CD4-positive, CD25-positive, alpha-beta regulatory T cell (primary cell): ENCODE results near the gene DTWD1. TPM values are rescaled to one million over a fixed set of nuclear protein-coding genes. Genes with fewer than 3 reads are reported as not detected.

Experiments used
- ATAC-seq, 2 donors: fragments of 150-1000 bp; cut with Tn5 transposase; one replicate each; pipeline ENCODE4 v1.10.0; 2021; ENCODE audit warnings: low read depth in 2 of 2, moderate number of reproducible peaks in 2 of 2, moderate library complexity in 1 of 2
- DNase-seq, 3 donors: peaks; one replicate each; pipeline versions ENCODE4 v3.0.0 to v3.0.0-alpha.2; 2012 to 2022; ENCODE audit warnings: mixed read lengths in 1 of 3
- H3K27ac ChIP-seq: one replicate; pipeline ENCODE4 v1.7.0; 2013; ENCODE audit warnings: mild to moderate bottlenecking, low read length; ENCODE audit not compliant: insufficient read depth, poor library complexity, severe bottlenecking
- H3K27me3 ChIP-seq: one replicate; pipeline ENCODE4 v1.7.0; 2013; ENCODE audit warnings: low read length; ENCODE audit not compliant: control insufficient read depth, insufficient read depth
- H3K36me3 ChIP-seq: one replicate; pipeline ENCODE4 v1.7.0; 2013; ENCODE audit warnings: mild to moderate bottlenecking, low read length, moderate library complexity; ENCODE audit not compliant: control insufficient read depth, insufficient read depth
- H3K4me1 ChIP-seq: 2 replicates; pipeline ENCODE4 v1.7.0; 2013; ENCODE audit warnings: mild to moderate bottlenecking, low read length; ENCODE audit not compliant: insufficient read depth, control insufficient read depth, poor library complexity, severe bottlenecking
- H3K4me3 ChIP-seq: one replicate; pipeline ENCODE4 v1.7.0; 2013; ENCODE audit warnings: low read depth, mild to moderate bottlenecking, low read length, moderate library complexity
- H3K9me3 ChIP-seq, 2 experiments: 1 replicate in 1 of 2; 2 replicates in 1 of 2; pipeline ENCODE4 v1.7.0; 2013; ENCODE audit warnings: low read length in 2 of 2, mild to moderate bottlenecking in 1 of 2, moderate library complexity in 1 of 2; ENCODE audit not compliant: control insufficient read depth in 2 of 2
- H3K27ac Mint-ChIP-seq, 3 donors: one replicate each; pipeline ENCODE4 v1.8.0; 2020 to 2022; ENCODE audit warnings: mild to moderate bottlenecking in 3 of 3, mixed read lengths in 3 of 3, moderate library complexity in 2 of 3
- H3K27me3 Mint-ChIP-seq: one replicate; pipeline ENCODE4 v1.8.0; 2022; ENCODE audit warnings: mild to moderate bottlenecking, mixed read lengths
- H3K36me3 Mint-ChIP-seq: one replicate; pipeline ENCODE4 v1.8.0; 2020; ENCODE audit warnings: mixed read lengths
- H3K4me1 Mint-ChIP-seq, 4 donors: one replicate each; pipeline ENCODE4 v1.8.0; 2020 to 2022; ENCODE audit warnings: mixed read lengths in 4 of 4, mild to moderate bottlenecking in 1 of 4
- H3K4me3 Mint-ChIP-seq, 4 donors: one replicate each; pipeline ENCODE4 v1.8.0; 2020 to 2022; ENCODE audit warnings: mild to moderate bottlenecking in 4 of 4, mixed read lengths in 4 of 4, moderate library complexity in 3 of 4
- H3K9me3 Mint-ChIP-seq, 7 donors: one replicate each; pipeline ENCODE4 v1.8.0; 2020 to 2022; ENCODE audit warnings: mixed read lengths in 7 of 7, mild to moderate bottlenecking in 3 of 7, moderate library complexity in 2 of 7
- polyA plus RNA-seq, 4 donors: library from polyadenylated mRNA; unstranded; fragments of 300-500 nt; fragmentation: Illumina TruSeq; gene quantifications; one replicate each; pipeline ENCODE4 v1.2.3, GENCODE V29; 2021
- total RNA-seq: library from RNA; stranded (reverse); gene quantifications from one replicate; pipeline ENCODE4 v1.2.3, GENCODE V29; 2022

Gene DTWD1
- total and polyA plus RNA-seq, 5 donors from 2014 or later: 11.2 to 23.9 (median 18.6) TPM

- Histone ChIP-seq H3K4me3 (no peak overlapping the region), H3K36me3 (peaks cover 21% of the 10 kb centered on the region), H3K4me1 (peaks cover 26% of the 10 kb centered on the region), H3K27me3 (no peaks in the 10 kb centered on the region), H3K9me3 (no peaks in the 10 kb centered on the region), H3K27ac (no peak overlapping the region)
- Mint-ChIP-seq H3K9me3 (peaks cover 0 to 9% (median 0%) of the 10 kb centered on the region in 7 donors), H3K4me3 (no peak overlapping the region), H3K36me3 (peaks cover 22% of the 10 kb centered on the region), H3K27ac (no peak overlapping the region), H3K4me1 (peaks cover 29 to 47% (median 32%) of the 10 kb centered on the region in 4 donors), H3K27me3 (peaks cover 5% of the 10 kb centered on the region)
- ATAC-seq (no peak), DNase-seq (no peak)
These were observed 3.2 kb downstream of the DTWD1 start for GRCh38 chr15:49624056-49624455.

GRCh38 chr15:49625460-49626036 lies 4.7 kb downstream of the DTWD1 start:
- no peak for DNase-seq
- Histone ChIP-seq H3K27me3 (no peaks in the 10 kb centered on the region), H3K27ac (no peak overlapping the region), H3K36me3 (peaks cover 21% of the 10 kb centered on the region), H3K4me1 (peaks cover 15% of the 10 kb centered on the region), H3K9me3 (no peaks in the 10 kb centered on the region), H3K4me3 (no peak overlapping the region)
- Mint-ChIP-seq H3K27me3 (peaks cover 5% of the 10 kb centered on the region), H3K36me3 (peaks cover 29% of the 10 kb centered on the region), H3K27ac (no peak overlapping the region), H3K9me3 (peaks cover 0 to 9% (median 0%) of the 10 kb centered on the region in 7 donors), H3K4me3 (no peak overlapping the region), H3K4me1 (peaks cover 15 to 35% (median 28%) of the 10 kb centered on the region in 4 donors)
- no peak for ATAC-seq

- no peak overlapping the region for H3K4me3 ChIP-seq
- no peak overlapping the region for H3K4me3 Mint-ChIP-seq
- no peak for DNase-seq
- H3K27me3 Mint-ChIP-seq: no peaks in the 10 kb centered on the region
- peaks cover 0 to 9% (median 0%) of the 10 kb centered on the region in 7 donors for H3K9me3 Mint-ChIP-seq
- no peak for ATAC-seq
- no peaks in the 10 kb centered on the region for H3K4me1 ChIP-seq
- no peaks in the 10 kb centered on the region for H3K27me3 ChIP-seq
- no peak overlapping the region for H3K27ac ChIP-seq
- H3K36me3 ChIP-seq: peaks cover 21% of the 10 kb centered on the region
- no peaks in the 10 kb centered on the region for H3K9me3 ChIP-seq
- H3K36me3 Mint-ChIP-seq: peaks cover 31% of the 10 kb centered on the region
- peaks cover 1 to 20% (median 15%) of the 10 kb centered on the region in 4 donors for H3K4me1 Mint-ChIP-seq
- no peak overlapping the region for H3K27ac Mint-ChIP-seq
These were observed 6.6 kb downstream of the DTWD1 start for GRCh38 chr15:49627407-49627877.

DNA sequence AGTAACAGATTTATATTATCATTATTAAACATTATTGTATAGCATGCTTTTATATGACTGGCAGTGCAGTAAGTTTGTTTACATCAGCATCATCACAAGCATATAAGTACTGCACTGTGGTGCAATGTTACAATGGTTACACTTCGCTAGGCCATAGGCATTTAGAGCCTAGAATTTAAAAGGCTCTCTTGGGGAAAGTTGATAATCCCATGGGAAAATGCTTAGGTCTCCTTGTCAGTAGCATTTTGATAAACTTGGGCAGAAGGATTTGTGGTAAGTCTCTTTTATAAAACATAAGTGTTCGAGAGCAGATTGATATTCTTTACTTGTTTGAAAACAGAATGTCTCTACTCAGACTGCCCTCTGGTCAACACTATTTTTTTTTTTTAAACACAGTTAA lies 7.5 kb downstream of the DTWD1 start:
- peaks cover 21% of the 10 kb centered on the region for H3K36me3 ChIP-seq
- no peak for DNase-seq
- no peaks in the 10 kb centered on the region for H3K27me3 Mint-ChIP-seq
- H3K36me3 Mint-ChIP-seq: peaks cover 33% of the 10 kb centered on the region
- H3K4me1 ChIP-seq: no peaks in the 10 kb centered on the region
- H3K4me3 ChIP-seq: no peak overlapping the region
- H3K27me3 ChIP-seq: no peaks in the 10 kb centered on the region
- H3K27ac Mint-ChIP-seq: no peak overlapping the region
- no peaks in the 10 kb centered on the region for H3K9me3 ChIP-seq
- peaks cover 0 to 9% (median 0%) of the 10 kb centered on the region in 7 donors for H3K9me3 Mint-ChIP-seq
- no peak overlapping the region for H3K27ac ChIP-seq
- ATAC-seq: no peak
- peaks cover 4 to 15% (median 8%) of the 10 kb centered on the region in 4 donors for H3K4me1 Mint-ChIP-seq
- H3K4me3 Mint-ChIP-seq: no peak overlapping the region

DNA sequence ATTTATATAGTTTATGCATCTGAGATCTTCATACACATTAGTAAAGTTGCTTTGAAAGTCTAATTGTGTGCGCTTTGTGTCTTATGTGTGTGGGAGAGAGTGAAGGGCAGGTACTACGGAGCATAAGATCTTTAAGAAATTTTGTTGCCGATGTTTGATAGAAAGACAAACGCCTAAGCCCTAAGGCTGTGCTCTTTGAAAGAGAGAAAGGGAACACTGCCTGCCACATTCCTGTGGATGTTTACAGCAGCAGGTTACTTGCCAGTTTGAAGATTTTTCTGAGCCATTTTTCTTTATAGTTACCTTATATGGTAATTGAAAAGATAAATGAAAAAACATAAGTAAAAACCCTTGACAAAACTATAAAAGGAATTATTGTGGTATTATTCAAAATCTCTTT lies 17.0 kb downstream of the DTWD1 start:
- no peak overlapping the region for H3K4me3 ChIP-seq
- peaks cover 10% of the 10 kb centered on the region for H3K36me3 Mint-ChIP-seq

GRCh38 chr15:49644364-49644794 lies 23.5 kb downstream of the DTWD1 start:
- Mint-ChIP-seq H3K4me3 (no peak overlapping the region), H3K4me1 (peaks cover 0 to 5% (median 1%) of the 10 kb centered on the region in 4 donors), H3K27me3 (no peaks in the 10 kb centered on the region), H3K9me3 (peaks cover 0 to 1% (median 0%) of the 10 kb centered on the region in 7 donors), H3K36me3 (peaks cover 9% of the 10 kb centered on the region), H3K27ac (no peak overlapping the region)
- DNase-seq (no peak), ATAC-seq (no peak)
- H3K36me3 ChIP-seq: peaks cover 6% of the 10 kb centered on the region
- H3K27me3 ChIP-seq: no peaks in the 10 kb centered on the region
- no peaks in the 10 kb centered on the region for H3K4me1 ChIP-seq
- H3K9me3 ChIP-seq: no peaks in the 10 kb centered on the region
- H3K4me3 ChIP-seq: no peak overlapping the region
- no peak overlapping the region for H3K27ac ChIP-seq

More for the DNA sequence above, 17.0 kb downstream of the DTWD1 start:
- Mint-ChIP-seq H3K27me3 (no peaks in the 10 kb centered on the region), H3K27ac (peak overlapping the region in 1 of 3 donors; percentile 0), H3K4me1 (peaks cover 0 to 13% (median 6%) of the 10 kb centered on the region in 4 donors), H3K4me3 (no peak overlapping the region), H3K9me3 (no peaks in the 10 kb centered on the region)
- H3K4me1 ChIP-seq: no peaks in the 10 kb centered on the region
- ATAC-seq (no peak), DNase-seq (no peak)
- no peaks in the 10 kb centered on the region for H3K27me3 ChIP-seq
- H3K27ac ChIP-seq: no peak overlapping the region
- H3K36me3 ChIP-seq: peaks cover 14% of the 10 kb centered on the region
- no peaks in the 10 kb centered on the region for H3K9me3 ChIP-seq

- Mint-ChIP-seq H3K4me3 (no peak overlapping the region), H3K4me1 (peaks cover 0 to 5% (median 1%) of the 10 kb centered on the region in 4 donors), H3K27me3 (no peaks in the 10 kb centered on the region), H3K27ac (no peak overlapping the region), H3K36me3 (peaks cover 9% of the 10 kb centered on the region), H3K9me3 (peaks cover 0 to 3% (median 0%) of the 10 kb centered on the region in 7 donors)
- ATAC-seq (no peak), DNase-seq (no peak)
- Histone ChIP-seq H3K4me3 (no peak overlapping the region), H3K4me1 (no peaks in the 10 kb centered on the region), H3K9me3 (no peaks in the 10 kb centered on the region), H3K27me3 (no peaks in the 10 kb centered on the region), H3K27ac (no peak overlapping the region), H3K36me3 (peaks cover 6% of the 10 kb centered on the region)
These were observed 24.4 kb downstream of the DTWD1 start for GRCh38 chr15:49645277-49645676.

DNA sequence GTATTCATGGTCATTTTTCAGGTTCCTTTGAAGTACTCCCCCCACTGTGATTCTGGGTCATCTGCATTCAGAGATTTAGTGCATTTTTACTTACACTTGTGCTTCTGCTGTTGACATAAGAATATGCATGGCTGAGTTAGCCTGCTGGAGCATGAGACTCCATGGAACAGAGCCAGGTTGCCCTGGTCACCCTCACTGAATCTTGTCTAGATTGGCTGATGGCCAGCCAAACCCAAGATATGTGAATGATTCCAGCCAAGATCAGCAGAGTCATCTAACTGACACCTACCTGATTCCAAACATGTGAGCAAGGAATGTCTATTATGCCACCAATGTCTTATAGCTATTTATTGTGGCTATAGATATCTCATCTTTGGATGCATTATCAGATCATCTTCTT lies 25.1 kb downstream of the DTWD1 start:
- DNase-seq (no peak), ATAC-seq (no peak)
- no peaks in the 10 kb centered on the region for H3K4me1 ChIP-seq
- H3K27ac ChIP-seq: no peak overlapping the region
- Mint-ChIP-seq H3K27ac (no peak overlapping the region), H3K36me3 (peaks cover 9% of the 10 kb centered on the region), H3K27me3 (no peaks in the 10 kb centered on the region), H3K9me3 (peaks cover 0 to 3% (median 0%) of the 10 kb centered on the region in 7 donors), H3K4me1 (peaks cover 0 to 5% (median 1%) of the 10 kb centered on the region in 4 donors), H3K4me3 (no peak overlapping the region)
- H3K36me3 ChIP-seq: peaks cover 6% of the 10 kb centered on the region
- no peak overlapping the region for H3K4me3 ChIP-seq
- H3K9me3 ChIP-seq: no peaks in the 10 kb centered on the region
- no peaks in the 10 kb centered on the region for H3K27me3 ChIP-seq
